Measurements from ENCODE around the gene DICER1.
"Not testable (repeated sequence)": the region's sequence is repeated elsewhere in the genome, so short reads cannot be mapped to it uniquely, and the experiment has no call there.

The DICER1 gene

GRCh38 chr14:95143808-95144620 lies 13.3 kb downstream of the DICER1 start:
- DNase-seq, result peak; percentile 59 to 67

- no peak for DNase-seq
Measured at GRCh38 chr14:95142208-95142607, 15.1 kb downstream of the DICER1 start.

- DNase-seq, result no peak
Measured at GRCh38 chr14:95141684-95142083, 15.6 kb downstream of the DICER1 start.

- DNase-seq, result peak; percentile 85 to 89
Measured at GRCh38 chr14:95140060-95140858, 17.1 kb downstream of the DICER1 start.

- no peak for DNase-seq
Measured at GRCh38 chr14:95138876-95139275, 18.5 kb downstream of the DICER1 start.

GRCh38 chr14:95138455-95138854 lies 18.9 kb downstream of the DICER1 start:
- not testable (repeated sequence) for DNase-seq

- DNase-seq, result no peak
Measured at GRCh38 chr14:95137804-95138167, 19.5 kb downstream of the DICER1 start.

GRCh38 chr14:95137164-95137803 lies 20.0 kb downstream of the DICER1 start:
- peak; percentile 37 to 55 for DNase-seq

- DNase-seq, result no peak
Measured at GRCh38 chr14:95136631-95137030, 20.7 kb downstream of the DICER1 start.

- DNase-seq, result peak; percentile 97 to 98
Measured at GRCh38 chr14:95134304-95134933, 22.9 kb downstream of the DICER1 start.

- no peak for DNase-seq
Measured at GRCh38 chr14:95133282-95133681, 24.0 kb downstream of the DICER1 start.

GRCh38 chr14:95132760-95133159 lies 24.6 kb downstream of the DICER1 start:
- DNase-seq, result no peak

- DNase-seq, result no peak
Measured at GRCh38 chr14:95130549-95130948, 26.8 kb downstream of the DICER1 start.

GRCh38 chr14:95128140-95128539 lies 29.2 kb downstream of the DICER1 start:
- DNase-seq, result no peak

- DNase-seq, result no peak
Measured at GRCh38 chr14:95127531-95127911, 29.8 kb downstream of the DICER1 start.

GRCh38 chr14:95126906-95127530 lies 30.3 kb downstream of the DICER1 start:
- no peak for DNase-seq

- DNase-seq, result no peak
Measured at GRCh38 chr14:95125915-95126314, 31.4 kb downstream of the DICER1 start.

- DNase-seq, result no peak
Measured at GRCh38 chr14:95125221-95125620, 32.1 kb downstream of the DICER1 start.

- DNase-seq, result no peak
Measured at GRCh38 chr14:95123891-95124579, 33.3 kb downstream of the DICER1 start.

- DNase-seq, result no peak
Measured at GRCh38 chr14:95122621-95122945, 34.7 kb downstream of the DICER1 start.

GRCh38 chr14:95121911-95122620 lies 35.3 kb downstream of the DICER1 start:
- DNase-seq, result no peak

GRCh38 chr14:95119336-95119735 lies 38.0 kb downstream of the DICER1 start:
- DNase-seq, result no peak
